ENCODE results near the gene GPRIN1.

The GPRIN1 gene

GRCh38 chr5:176643491-176644219, 33.7 kb upstream of the GPRIN1 start:
- no peak for TF ChIP-seq CTCF (IDR thresholded peaks at IDR 0.05; ENCODE audit: borderline replicate concordance, control extremely low read depth, extremely low read depth, insufficient read depth, missing control alignments)
- in situ Hi-C loops (cut with MboI; ENCODE audit: low sequenced_read_pairs, unreplicated experiment), result no loop called here

DNA sequence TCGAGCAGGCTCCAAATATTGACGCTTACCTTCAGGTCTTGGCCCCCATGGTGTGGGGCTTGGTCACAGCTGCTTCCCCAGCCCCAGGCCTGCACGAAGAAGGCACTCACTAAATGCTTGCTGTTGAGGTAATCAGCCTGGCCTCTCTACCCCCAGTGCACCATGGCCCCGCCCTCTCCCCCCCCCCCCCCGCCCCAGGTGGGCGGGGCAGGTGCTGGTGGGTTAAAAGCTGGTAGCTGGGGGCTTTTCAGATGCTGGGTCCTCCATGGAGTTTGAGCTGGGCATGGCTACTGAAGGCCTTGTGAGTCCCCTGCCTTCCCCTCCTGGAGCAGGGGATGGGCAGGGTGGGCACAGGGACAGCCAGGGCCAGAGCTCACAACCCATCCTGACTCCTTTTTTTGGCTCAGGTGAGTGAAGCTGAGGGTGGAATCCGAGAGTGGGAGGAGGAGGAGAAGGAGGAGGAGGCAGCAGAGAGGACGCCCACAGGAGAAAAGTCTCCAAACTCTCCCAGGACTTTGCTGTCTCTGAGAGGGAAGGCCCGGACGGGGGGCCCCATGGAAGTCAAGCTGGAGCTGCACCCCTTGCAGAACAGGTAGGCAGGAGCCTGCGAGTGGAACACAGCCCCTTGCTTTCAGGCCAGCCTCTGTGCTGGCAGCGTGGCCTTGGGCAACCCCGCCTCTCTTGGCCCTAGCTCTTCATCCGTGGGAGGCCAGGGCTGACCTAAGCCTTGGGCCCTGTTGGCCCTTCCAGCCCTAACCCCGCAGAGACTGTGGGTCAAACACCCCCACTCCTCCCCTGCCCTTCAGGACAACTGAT, 32.9 kb upstream of the GPRIN1 start:
- no peak for TF ChIP-seq CTCF (IDR thresholded peaks at IDR 0.05; ENCODE audit: borderline replicate concordance, control extremely low read depth, extremely low read depth, insufficient read depth, missing control alignments)

More at GRCh38 chr5:176643491-176644219, 33.7 kb upstream of the GPRIN1 start:
- DNase-seq (ENCODE audit: low spot score), result no peak

DNA sequence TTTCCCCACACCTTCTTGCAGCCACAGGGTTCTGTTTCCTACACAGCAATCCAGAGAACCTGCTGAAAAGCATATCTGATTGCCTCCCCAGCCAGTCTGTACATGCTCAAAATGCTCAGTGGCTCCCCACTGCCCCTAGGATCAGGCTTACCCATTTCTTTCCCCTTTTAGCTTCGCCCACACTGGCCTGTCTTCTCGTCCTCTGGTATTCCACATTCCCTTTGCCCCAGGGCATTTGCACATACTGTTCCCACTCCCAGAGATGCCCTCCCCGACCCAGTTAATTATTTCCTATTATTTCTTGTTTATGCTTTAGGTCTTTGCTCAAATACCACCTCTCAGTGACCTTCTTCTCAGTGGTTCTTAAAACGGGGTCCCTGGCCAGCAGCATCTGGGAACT, 30.7 kb upstream of the GPRIN1 start:
- in situ Hi-C loops (cut with MboI; ENCODE audit: low sequenced_read_pairs, unreplicated experiment), result no loop called here
- TF ChIP-seq CTCF (IDR thresholded peaks at IDR 0.05; ENCODE audit: borderline replicate concordance, control extremely low read depth, extremely low read depth, insufficient read depth, missing control alignments), result no peak
- DNase-seq (ENCODE audit: low spot score), result no peak

More for the DNA sequence above, 32.9 kb upstream of the GPRIN1 start:
- DNase-seq (ENCODE audit: low spot score), result no peak
- in situ Hi-C loops (cut with MboI; ENCODE audit: low sequenced_read_pairs, unreplicated experiment), result no loop called here

DNA sequence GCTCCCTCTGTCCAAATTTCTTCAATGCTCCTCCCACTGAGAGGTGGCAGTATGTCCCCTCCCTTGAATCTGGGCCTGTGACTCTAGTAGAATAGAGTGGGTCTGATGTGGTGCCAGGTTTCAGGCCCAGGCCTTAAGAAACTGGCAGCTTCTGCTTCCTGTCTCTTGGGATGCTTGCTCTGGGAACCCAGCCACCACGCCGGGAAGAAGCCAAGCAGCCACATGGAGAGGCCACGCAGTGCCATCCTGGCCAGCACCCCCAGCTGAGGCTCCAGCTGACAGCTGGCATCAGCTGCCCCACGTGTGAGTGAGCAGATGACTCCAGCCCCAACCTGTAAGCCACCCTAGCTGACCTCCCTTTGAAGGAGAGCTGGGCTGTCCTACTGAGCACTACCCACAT, 30.0 kb upstream of the GPRIN1 start:
- DNase-seq (ENCODE audit: low spot score), result no peak
- in situ Hi-C loops (cut with MboI; ENCODE audit: low sequenced_read_pairs, unreplicated experiment), result no loop called here
- TF ChIP-seq CTCF (IDR thresholded peaks at IDR 0.05; ENCODE audit: borderline replicate concordance, control extremely low read depth, extremely low read depth, insufficient read depth, missing control alignments), result no peak

DNA sequence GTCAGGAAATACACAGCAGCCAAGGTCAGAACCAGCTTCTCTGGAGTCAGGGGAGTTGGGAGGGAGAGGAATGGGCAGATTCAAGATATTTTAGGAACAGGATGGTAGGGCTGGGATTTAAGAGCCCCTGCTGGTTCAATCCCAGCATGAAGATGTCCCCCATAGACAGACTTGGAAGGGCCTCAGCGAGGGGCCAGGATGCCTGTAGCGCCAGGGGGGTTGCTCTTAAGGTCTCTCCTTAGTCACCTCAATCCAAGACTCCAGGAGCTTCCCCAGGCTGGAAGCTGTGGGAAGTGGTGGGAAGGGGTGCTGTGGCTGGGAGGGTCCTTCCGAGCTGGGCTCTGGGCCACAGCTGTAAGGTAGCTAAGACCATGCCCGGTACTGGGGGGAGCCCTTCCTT, 29.3 kb upstream of the GPRIN1 start:
- TF ChIP-seq CTCF (IDR thresholded peaks at IDR 0.05; ENCODE audit: borderline replicate concordance, control extremely low read depth, extremely low read depth, insufficient read depth, missing control alignments), result no peak
- in situ Hi-C loops (cut with MboI; ENCODE audit: low sequenced_read_pairs, unreplicated experiment), result no loop called here
- DNase-seq (ENCODE audit: low spot score), result no peak

- in situ Hi-C loops (cut with MboI; ENCODE audit: low sequenced_read_pairs, unreplicated experiment), result no loop called here
- DNase-seq (ENCODE audit: low spot score), result no peak
- TF ChIP-seq CTCF (IDR thresholded peaks at IDR 0.05; ENCODE audit: borderline replicate concordance, control extremely low read depth, extremely low read depth, insufficient read depth, missing control alignments), result no peak
Observed at GRCh38 chr5:176638437-176638836, 28.5 kb upstream of the GPRIN1 start.

All from GM13976 (cell line).